ENCODE data around the gene PHF12.

The PHF12 gene

DNA sequence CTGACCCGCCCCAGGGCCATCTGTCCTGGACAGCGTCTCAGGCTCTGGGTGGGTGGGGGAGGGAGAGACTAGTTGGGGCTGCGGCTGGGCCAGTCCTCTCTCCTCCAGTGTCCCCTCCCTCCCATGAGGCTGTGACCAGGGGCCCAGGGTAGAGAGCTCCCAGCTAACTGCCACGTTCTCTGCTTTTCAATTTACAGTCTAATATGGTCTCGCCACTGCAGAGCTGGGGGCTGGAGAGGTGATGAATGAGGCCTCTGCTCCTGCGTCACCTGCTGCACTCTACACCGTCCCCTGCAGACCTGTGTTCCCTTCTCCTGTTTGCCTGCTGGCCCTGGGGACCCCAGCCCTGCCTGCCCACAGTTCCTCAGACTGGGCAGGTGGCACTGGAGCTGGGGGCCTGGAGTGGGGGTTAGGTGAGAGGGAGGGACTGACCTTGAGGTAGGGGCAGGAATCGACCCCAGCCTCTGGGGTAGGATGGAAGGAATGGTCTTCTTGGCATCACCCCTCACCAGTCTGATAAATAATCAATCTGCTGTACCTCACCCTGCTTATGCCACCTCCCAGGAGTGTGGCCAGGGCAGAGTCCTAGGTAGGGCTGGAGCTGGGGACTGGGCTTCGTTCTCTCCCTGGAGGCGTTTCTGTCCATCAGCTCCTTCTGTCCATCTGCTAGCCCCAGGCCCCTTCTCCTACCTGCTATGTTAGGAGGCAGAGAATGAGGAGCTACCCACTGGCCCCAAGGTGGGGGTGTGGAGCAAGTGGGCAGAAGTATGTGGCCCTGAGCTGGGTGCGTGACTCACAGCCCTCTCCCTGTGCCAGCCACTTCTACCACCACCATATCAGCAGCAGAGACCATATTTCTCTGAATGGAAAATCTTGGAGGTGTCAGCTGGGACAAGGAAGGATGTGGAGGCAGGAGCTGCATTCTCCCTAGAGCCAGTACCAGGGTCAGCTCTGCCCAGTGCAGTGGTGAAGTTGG lies 41.6 kb upstream of the PHF12 start:
- TF ChIP-seq CTCF (IDR thresholded peaks at IDR 0.05; ENCODE audit: insufficient read depth, low read depth, low read length, missing control alignments): no peak
- H3K4me3 ChIP-seq (ENCODE audit: low read length): no peak overlapping the region
- peak; percentile 22 for DNase-seq (ENCODE audit: low read depth)

- TF ChIP-seq CTCF (IDR thresholded peaks at IDR 0.05; ENCODE audit: insufficient read depth, low read depth, low read length, missing control alignments): no peak
- DNase-seq (ENCODE audit: low read depth): no peak
- H3K4me3 ChIP-seq (ENCODE audit: low read length): no peak overlapping the region
Observed at GRCh38 chr17:28992185-28992584, 40.9 kb upstream of the PHF12 start.

DNA sequence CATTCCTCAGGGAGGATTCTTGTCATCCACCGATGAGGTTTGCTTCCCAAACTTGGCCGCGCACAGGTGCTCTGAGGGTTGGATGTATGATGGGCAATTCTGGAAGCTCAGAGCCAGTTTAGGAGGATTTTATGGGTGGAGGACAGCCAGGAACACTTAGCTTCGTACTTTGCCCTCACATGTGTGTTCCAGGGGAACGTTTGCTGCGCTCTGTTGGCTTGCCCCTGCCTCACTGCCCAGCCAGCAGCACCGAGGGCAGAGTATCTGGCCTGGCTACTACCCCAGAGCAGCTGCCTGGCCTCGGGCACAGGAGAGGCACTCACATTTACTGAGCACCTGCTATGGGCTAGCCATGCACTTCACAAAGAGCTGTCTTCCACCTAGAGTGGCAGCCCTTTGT lies 40.5 kb upstream of the PHF12 start:
- TF ChIP-seq CTCF (IDR thresholded peaks at IDR 0.05; ENCODE audit: insufficient read depth, low read depth, low read length, missing control alignments): no peak
- H3K4me3 ChIP-seq (ENCODE audit: low read length): no peak overlapping the region
- DNase-seq (ENCODE audit: low read depth): no peak

DNA sequence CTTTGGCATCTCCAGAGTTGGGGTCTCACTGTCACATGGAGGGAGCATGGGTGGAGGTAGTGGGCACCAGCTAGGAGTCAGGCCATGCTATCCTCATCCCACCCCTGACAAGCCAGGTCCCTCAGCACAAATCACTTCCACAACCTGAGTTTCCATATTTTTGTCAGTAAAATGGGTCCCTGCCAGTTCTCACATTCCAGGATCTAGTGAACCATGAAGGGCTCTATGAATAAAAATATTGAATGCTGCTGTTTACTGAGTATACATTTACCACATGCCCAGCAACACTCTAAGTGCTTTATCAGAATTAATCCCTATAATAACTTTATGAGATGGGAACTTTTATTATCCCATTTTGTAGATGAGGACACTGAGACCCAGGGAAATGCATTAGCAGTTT lies 37.7 kb upstream of the PHF12 start:
- no peak for DNase-seq (ENCODE audit: low read depth)
- no peak for TF ChIP-seq CTCF (IDR thresholded peaks at IDR 0.05; ENCODE audit: insufficient read depth, low read depth, low read length, missing control alignments)
- no peak overlapping the region for H3K4me3 ChIP-seq (ENCODE audit: low read length)

DNA sequence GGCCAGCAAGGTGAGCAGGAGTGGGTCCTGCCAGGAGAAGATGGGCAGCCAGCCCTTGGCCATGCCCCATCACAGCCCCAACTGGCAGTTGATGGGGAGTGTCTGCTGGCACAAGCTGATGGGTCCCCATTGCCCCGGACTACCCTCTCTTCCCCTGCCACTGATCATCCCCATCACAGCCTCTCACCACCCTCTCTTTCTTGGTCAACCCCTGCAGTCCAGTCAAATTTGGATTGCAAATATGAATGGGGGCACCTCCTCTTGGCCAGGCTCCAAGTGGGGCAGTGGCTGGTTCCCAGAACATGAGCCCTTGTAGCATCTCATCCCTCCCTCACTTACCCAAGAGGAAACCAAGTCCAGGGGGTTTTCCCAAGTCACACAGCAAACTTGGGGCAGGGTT lies 37.2 kb upstream of the PHF12 start:
- no peak for TF ChIP-seq CTCF (IDR thresholded peaks at IDR 0.05; ENCODE audit: insufficient read depth, low read depth, low read length, missing control alignments)
- H3K4me3 ChIP-seq (ENCODE audit: low read length): no peak overlapping the region
- DNase-seq (ENCODE audit: low read depth): no peak

- no peak overlapping the region for H3K4me3 ChIP-seq (ENCODE audit: low read length)
- no peak for TF ChIP-seq CTCF (IDR thresholded peaks at IDR 0.05; ENCODE audit: insufficient read depth, low read depth, low read length, missing control alignments)
- DNase-seq (ENCODE audit: low read depth): no peak
Observed at GRCh38 chr17:28986714-28987655, 35.7 kb upstream of the PHF12 start.
